ENCODE measurements around the gene SCN4A.

SCN4A gene

DNA sequence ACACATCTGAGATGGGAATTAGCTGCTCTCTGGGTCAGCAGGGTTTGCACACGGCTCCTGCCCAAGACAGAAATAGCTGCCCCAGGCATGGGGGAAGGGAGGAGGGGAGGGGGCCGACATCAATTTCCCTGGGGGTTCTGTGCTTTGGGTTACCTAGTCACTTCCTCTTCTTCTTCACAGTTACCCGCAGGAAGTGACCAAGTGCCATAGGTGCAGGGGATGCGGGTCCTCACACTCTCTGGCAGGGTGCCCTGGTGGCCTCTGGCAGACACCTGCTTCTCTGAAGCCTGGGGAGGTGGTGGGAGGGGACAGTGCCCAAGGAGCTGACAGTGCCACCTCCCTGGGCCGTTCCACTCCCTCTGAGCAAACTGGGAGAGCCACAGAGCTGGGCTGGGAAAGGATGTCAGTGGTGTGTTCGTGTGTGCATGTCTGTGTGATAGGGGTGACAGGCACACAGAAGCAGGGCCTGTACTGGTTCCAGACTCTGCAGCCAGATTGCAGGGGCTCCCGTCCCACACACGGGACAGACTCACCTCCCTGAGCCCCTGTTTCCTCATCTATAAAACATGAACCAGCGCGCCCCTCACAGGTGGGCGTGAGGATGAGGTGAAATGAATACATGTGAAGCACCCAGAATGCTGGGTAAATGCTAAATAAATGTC, 18.2 kb downstream of the SCN4A start:
- no peak for DNase-seq

DNA sequence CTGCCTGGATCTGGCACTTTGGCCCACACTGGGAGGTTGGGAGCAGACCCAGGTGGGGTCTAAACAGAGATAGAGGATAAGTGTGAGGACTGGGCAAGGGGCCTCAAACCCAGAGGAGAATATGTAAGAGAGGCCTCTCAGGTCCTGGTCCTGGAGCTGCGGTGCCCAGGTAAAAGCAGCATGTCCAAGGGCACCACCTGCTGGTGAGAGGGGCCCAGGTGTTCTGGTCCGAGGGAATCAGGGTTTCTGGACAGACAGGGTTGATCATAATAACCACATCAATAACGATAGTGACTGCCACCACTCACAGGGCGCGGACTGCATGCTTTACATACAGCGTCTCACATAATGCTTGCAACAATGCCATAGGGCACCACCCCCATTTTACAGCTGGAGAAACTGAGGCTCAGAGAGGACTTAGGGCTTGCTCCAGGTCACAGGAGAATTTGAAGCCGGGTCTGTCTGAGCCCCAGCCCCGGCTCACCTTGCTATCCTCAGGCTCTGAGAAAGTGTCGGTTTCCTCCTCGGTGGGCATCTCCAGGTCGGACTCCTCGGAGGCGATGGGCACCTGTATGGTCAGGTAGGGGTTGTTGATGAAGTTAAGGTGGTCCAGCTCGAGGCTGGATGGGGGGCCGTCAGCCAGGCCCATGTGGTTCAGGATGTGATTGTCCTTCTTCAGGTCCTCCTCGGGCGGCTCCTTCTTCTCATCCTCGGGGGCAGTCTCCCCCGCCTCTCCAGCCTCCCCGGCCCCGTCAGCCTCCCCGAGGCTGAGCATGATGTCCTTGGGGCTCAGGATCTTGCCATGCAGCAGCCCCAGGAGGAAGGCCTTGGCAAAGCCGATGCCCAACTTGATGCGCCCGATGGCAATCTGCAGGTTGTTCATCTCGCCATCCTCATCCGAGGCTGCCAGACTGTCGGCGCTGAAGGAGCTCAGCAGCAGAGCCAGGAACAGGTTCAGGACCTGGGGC, 21.5 kb downstream of the SCN4A start:
- DNase-seq = no peak

DNA sequence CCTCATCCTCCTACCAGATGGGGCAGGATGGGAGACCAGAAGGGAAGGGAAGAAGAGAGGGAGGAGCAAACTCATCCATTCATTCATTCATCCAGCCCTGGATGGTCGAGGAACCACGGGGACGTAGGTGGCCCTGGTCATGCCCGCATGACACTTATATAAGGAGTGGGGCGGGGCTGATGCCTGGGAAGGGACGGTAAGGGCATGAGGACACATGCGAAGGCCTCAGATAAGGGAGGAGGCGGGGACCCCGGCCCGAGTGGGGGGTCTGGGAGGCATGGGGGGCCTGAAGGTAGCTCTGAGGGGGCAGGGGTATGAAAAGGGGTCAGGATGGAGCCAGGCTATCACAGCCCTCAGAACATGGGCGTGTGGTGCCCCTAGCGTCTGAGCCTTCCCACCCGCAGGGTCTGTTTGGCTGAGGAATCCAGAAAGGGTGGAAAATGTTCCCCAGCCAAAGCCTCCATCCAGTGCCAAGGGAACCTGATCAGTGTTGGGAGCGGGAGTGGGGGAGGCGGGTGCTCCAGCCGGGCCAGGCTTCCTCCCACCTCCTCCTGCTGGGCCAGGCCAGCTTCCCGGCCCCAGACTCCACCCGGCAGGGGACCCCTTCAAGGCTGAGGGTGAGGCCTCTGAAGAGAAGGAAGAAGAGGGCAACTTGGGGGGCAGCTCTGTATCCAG, 23.0 kb downstream of the SCN4A start:
- DNase-seq = no peak

DNA sequence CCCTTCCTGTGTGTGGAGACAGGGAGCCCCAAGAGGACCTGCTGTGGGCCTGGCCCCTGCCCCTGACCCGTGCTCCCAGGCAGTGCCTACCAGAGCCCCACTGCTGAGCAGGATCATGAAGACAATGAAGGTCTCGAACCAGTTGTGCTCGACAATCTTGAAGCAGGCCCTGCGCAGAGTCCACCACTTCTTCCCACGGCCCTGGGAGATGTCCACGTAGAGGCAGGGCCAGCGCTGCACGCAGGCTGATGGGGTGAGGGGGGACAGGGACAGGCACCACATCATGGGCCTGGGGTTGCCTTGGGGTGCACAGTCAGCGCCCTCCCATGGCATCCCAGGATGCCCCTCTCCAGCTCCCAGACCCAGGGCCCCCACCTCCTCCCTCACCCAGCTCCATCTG, 24.2 kb downstream of the SCN4A start:
- no peak for DNase-seq

DNA sequence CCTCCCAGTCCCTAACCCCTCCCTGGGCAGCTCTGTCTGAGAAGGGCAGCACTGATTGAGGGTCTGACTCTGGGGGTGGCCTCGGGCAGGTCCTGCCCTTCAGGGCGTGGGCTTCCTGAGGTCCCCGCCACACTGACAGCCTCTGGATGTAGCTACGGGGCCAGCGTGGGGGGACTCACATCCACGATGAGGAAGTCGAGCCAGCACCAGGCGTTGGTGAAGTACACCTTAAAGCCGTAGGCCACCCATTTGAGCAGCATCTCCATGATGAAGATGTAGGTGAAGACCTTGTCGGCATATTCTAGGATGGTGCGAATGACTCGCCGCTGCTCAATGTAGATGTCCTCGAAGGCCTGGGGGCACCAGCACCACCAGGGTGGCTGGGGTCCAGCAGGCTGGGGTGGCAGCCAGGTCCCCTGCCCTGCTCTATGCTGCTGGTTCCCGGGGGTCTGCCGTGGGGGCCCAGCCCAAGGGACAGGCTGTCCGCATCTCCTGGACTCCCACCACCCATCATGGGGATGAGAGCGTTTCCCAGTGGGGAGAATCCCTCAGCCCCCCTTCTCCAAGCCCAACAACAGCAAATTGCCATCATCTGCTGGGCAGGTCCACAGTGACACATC, 24.9 kb downstream of the SCN4A start:
- no peak for DNase-seq

DNA sequence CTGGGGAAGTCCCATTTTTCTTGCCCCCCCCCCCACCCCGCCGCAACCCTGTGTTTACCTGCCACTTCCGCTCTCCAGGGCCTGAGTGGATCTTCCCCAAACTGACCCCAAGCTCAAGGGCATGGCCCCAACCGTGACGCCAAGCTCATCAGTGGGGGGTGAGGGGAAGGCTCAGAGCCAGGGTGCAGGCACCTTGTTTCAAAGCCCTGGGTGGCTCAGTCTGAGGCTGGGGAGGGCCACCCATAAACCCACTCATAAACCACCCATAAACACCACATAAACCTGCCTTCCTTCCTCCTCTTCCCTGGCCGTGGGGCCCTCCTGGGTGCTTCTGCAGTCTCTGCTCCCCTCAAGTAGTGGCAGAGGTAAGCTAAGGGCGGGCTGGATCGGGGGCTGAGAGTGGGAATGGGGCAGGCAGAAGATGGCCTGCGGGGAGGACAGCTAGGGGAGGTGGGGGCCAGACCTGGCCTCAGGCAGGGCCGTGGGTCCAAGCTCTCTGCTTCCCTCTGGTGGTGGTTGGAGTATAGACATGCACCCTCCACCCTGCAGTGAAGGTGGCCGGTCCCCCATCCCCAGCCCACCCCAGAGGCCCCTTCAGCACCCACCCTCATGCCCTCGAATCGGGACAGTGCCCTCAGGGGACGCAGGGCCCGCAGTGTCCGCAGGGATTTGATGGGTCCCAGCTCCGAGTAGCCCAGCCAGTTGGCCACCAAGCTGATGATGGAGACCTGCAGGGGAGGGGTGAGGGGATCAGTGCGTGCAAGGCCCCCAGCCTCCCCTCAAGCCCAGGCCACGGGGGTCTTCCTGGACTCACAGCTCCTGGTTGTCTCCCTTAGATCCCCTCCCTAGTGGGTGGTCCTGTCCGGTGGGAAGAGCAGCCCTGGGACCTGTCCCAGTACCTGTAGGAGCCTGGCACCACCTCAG, 26.0 kb downstream of the SCN4A start:
- no peak for DNase-seq

DNA sequence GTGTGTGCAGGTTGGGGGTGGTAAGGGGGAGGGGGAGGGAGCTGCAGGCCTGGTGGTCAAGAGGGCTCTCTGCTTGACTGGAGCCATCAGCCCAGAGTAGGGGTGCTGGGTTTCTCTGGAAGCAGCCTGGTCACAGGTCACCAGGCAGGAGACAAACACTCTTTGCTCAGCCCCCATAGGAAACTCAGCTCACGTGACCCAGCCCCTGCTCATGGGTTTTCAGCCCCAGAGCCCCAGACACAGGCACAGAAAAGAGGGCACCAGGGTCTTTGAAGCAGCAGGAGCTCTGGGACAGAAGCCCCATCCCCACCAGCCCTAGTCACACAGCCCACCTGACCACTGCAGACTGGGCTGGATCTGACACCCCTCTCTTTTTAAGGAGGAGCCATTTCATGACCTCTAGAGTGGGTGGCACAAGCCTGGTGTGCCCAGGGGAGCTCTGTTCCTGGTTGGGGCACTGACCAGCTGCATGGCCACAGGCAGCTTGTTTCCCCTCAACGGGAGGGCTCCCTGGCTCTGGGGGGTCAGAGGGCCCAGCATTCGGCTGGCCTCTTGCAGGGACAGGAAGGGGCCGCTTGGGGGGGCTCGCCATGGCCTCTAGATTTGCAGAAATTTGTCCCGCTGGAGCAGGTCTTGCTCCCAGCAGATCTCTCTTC, 26.8 kb downstream of the SCN4A start:
- DNase-seq = no peak

DNA sequence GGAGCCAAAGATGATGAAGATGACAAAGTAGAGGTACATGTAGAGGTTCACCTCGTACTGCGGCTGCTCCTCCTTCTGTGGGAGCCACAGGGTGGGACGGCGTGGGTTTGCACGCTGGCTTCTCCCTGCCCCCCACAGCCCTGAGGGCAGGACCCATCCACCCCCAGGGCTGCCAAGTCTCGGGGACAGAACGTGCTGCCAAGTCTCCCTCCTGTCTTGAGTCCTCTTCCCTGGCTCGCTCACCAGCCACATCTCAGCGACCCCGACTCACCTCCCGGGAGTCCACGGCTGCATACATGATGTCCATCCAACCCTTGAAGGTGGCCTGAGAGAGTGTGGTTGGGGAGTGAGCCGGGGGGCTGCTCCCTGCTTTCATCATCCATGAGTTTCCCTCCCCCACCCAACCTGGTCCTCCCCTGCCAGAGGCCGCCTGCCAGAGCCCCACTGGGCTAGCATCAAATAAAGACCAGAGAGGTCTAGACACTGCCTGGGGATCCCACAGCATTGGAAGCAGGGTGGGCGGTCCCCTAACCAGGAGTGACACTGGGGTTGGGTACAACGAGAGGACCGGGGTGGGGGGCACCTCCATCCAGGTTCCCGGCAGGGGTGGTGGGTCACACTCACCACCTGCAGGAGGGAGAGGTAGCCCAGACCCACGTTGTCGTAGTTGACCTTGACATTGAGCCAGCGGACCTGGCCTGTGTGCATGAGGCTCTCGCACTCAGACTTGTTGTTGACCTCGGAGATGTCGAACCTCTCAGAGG, 27.8 kb downstream of the SCN4A start:
- no peak for DNase-seq

DNA sequence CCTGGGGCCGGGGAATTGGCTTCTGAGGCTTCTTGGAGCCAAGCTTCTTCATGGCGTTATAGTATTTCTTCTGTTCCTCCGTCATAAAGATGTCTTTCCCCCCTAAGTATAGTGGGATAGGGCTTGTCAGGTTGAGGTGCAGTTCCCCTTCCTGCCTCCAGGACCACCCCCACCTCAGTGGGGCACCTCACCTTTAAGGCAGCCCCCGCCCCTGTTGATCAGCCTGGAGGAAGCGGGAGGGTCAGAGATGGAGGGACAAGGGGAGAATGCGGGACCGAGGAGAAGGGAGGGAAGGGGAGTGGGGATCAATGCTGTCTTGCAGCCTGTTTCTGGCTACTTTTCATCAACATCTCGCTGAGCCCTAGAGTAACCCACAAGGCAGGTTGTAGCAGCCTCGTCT, 29.0 kb downstream of the SCN4A start:
- no peak for DNase-seq

DNA sequence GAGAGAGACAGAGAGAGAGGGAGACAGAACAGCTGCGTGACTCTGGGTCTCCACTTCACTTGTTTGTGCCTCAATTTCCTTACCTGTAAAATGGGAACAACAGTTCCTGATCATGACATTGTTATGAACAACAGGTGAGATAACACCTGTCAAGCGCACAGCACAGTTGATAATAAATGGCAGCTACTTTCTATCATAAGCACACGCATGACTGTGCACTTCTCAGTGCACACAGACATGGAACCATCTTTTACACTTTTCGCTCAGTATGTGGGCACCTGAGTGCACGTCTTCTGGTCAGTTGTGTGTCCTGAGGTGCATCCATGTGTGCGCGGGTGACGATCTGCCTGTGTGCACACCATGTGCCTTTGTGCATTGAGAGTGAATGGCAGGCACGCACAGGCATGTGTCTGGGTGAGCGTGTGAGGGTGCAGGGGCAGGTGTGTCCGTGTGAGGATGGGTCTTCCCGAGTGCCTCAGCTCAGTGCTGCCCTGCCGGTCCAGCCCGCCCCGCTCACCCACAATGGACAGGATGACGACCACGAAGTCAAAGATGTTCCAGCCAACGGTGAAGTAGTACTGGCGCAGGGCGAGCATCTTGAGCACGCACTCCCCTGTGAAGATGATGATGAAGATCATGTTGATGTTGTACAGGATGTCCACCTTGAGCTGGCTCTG, 30.3 kb downstream of the SCN4A start:
- no peak for DNase-seq

DNA sequence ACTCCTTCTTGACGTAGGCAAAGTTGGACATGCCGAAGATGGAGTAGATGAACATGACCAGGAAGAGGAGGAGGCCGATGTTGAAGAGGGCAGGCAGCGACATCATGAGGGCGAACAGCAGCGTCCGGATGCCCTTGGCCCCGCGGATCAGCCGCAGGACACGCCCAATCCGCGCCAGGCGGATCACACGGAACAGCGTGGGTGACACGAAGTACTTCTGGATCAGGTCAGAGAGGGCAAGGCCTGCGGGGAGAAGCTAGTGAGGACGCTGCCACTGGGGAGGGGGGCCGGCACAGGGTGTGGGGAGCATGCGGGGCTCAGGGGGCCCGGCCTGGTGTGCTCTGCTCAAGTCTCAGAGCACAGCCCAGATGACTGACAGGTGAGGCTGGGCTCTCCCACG, 31.0 kb downstream of the SCN4A start:
- DNase-seq = no peak

DNA sequence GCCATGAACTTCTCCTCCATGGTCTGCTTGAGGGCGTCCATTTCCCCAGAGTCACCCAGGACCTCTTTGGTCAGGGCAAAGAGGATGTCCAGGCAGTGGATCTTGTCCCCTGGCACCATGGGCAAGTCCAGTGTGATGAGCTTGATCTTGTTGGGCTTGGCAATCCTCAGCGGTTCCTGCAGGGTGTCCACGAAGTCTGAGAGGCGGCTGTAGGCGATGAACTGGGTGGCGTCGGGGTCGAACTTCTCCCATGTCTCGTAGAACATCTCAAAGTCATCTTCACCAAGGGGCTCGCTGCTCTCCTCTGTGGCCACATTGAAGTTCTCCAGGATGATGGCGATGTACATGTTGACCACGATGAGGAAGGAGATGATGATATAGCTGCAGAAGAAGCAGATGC, 31.6 kb downstream of the SCN4A start:
- DNase-seq = no peak

DNA sequence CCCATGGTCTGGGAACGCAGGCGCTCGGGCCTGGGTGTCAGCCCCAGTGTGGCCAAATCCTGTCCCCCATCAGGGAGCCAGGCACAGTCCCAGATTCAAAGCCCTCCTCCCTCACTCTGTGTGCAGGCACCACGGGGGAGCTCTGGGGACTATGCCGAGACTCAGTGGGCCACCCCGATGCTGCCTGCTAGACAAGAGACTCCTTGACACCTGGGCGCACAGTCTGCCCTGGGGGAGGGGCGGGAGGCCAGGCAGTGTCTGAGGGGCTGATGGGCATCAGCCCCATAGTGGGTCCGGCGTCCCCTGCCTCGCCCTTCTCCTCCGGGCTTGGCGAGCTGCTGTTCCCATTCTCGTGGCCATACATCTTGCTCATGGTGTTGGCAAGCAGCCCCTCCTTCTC, 32.1 kb downstream of the SCN4A start:
- DNase-seq = no peak

DNA sequence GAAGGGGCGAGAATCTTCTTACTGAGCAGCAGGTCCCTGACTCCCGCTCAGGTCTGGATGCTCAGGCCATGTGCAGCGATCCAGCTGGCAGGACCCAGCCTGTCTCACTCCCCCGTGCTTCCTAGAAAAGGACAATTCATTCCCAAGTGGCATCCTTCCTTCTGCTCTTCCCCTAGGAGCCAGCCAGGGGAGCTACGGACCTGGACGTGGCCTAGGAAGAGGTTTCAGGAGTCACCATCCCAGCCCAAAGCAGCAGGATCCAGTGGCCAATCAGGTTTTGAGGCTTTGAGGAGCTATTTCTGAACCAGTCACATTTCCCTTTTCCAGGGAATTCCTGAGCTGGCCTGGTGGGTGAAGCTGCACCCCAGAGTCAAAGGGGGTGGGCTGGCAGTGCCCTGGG, 32.8 kb downstream of the SCN4A start:
- no peak for DNase-seq

DNA sequence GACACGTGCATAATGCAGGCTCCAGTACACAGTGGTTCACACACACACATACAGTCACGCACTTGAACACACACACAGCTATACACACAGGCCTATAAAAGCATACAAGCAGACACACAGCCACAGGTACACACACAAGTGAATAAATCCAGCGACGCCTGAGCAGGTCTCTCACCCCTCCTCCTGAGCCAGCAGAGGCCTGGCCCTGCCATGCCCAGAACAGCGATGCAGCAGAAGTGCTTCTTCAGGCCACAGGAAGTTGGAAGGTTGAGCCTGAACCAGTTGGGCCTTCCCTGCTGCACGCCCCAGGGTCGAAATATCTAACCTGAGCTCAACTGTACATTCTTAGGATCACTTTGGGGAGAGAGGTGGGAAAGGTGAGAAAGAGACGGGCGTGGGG, 33.3 kb downstream of the SCN4A start:
- DNase-seq = no peak

DNA sequence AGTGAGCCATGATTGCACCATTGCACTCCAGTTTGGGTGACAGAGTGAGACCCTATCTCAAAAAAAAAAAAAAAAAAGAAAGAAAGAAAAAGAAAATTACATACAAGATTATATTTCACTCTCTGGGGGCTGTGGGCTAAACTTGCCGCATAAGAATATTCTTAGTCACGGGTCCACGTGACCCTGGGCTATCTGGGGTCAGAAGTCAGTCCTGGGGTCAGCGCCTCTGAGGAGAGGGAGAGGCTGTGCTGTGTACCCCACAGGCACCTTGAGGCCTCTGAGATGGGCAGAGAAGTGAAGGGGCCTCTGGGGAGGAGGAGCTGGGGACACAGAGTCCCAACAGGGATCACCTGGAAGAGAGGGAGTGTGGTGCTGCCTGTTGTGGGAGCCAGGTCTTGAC, 34.8 kb downstream of the SCN4A start:
- DNase-seq = no peak

DNA sequence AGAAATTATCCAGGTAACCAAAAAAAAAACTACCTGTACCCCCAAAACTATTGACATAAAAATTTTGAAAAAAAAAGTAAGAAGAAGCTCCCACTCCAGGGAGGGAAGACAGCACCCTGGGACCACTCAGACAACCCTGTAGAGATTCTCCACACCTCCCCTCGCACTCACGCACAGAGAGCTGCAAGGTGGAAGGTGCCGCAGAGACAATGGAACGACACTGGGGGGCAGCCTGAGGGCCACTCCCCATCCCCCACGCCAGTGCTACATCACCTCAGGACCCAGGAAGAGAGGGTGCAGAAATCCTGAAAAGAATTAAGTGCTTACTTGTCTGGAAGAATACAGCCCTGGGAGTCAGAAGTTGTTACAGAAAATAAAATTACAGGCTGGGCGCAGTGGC, 35.4 kb downstream of the SCN4A start:
- DNase-seq = no peak

DNA sequence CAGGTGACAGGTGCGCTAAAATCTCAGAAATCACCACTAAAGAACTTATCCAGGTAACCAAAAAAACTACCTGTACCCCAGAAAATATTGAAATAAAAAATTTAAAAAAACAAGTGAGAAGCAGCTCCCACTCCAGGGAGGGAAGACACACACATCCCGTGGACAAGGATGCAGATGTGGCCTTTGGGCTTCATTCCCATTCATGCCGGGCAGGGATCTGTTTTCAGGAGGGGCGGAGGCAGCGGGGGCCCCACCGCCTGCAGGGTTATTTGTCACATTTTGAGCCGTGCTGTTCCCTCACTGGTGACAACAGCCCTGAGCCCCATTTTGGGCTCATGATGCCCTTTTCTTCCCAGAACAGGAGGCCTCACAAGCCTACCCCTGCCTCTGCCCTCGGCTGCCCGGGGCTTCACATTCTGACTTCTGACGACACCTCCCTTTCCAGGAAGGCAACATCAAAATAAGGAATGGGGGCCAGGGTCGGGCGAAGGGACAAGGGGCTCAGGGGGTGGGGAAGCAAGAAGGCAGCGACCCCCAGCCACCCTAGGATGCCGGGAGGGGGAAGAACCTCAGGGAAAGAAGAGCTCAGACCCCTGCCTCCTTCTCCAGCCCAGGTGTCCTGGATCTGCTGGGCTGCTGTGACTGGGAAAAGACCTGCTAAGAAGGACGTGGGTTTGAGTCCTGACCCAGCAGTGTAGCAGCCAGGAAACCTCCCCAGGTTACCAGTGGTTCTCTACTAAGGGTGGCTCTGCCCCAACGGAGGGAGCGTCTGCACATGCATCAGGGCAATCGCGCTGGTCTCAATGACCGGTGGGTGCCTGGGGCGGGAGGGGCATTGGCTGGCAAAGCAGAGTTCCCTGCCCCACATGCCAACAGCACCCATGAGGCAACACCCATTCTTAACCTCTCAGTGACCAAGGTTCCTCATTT, 38.3 kb downstream of the SCN4A start:
- no peak for DNase-seq

DNA sequence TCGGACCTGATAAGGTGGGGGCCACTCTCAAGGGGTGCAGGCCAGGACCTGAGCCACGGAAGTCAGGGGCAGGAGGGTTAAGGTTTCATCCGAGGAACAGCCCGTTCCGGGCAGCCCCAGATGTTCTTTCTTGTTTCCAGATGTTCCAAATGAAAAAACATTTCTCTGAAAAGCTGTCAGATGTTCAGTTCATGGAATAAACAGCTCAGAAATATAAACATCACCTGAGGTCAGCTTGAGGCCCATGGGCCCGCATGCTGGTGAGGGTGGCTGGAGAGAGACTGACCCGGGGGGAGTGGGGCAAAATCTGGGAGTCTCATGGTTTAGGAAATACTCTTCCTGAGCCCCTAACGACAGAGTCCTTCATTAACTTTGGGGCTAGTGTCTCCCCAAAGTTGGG, 39.1 kb downstream of the SCN4A start:
- no peak for DNase-seq

Data from NCI-H1417 treated with DMSO at 0.1 percent for 48 hours (cell line).